GM21825 (cell line): ENCODE measurements around the gene RUFY4.
A peak's percentile ranks its signal among the peaks of the same experiment; 100 is the strongest.

Experiments
- ATAC-seq: cut with Tn5 transposase; IDR thresholded peaks from one replicate; pipeline ENCODE4 v1.9.1; 2021; ENCODE audit warnings: mild to moderate bottlenecking, moderate library complexity; ENCODE audit not compliant: unreplicated experiment

RUFY4 gene

DNA sequence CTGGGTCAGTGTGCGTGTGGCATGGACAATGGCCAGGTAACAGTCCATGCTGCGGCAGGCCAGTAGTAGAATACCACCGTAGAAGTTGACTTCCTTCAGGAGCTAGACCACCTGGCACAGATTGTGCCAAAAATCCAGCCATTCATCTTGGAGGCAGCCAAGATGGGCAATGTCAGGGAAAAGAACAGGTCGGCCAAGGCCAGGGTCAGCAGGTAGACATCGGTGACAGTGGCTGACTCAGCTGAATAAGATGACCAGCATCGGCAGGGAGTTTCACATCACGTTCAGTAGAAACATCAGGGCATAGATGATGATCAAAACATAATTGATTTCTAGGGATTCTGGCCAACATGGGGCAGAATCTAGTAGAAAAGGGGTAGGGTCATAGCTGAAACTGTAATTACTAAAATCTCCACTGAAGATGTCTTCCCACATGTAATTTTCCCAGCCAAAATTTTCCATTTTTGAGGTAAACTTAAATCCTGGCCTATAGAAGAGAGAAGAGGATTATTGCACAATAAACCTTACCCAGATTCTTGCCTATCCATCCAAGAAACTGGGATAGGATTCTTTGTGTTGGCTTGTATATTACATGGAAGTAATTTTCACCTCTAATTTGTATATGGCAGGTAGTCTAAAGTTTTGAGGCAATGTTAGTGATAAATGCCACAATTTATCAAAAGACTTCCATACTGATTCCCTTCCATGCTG is 7.9 kb upstream of the RUFY4 start:
- ATAC-seq = no peak

DNA sequence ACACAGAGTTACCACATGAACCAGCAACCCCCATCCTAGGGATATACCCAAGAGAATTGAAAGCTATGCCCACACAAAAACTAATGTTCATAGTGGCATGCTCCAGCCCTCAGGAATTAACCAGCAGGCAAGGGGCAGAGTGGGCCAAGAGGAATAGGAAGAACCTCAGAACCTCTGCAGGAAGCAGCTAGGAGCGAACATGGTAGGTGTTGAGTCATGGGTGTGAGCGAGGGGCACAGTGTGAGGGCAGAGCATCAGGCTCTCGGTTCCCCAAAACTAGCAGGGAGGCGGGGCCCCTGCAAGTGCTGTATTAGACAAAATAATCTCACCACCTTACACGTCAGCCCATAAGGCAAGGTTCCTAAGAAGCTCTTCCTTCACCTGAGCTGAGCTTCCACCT is 5.6 kb upstream of the RUFY4 start:
- peak; percentile 68 for ATAC-seq

DNA sequence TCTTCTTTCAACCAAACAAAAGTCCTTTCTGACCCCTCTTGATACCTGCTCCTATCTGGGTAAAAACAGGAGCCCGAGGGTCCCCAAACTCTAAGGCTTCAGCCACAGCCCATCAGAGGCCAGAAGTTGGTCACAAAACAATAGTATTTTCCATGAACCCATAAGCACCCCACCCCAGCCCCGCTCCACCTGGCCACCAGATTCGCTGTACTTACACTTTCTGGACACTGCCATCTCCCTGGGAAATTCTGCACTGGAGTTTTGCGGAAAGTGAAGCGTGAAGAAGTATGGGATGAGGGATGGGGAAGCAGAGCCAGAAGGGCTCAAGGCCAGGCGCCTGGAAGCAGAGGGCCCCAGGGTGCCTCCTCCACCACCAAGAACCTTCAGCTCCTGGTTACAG is 5.2 kb upstream of the RUFY4 start:
- ATAC-seq = no peak

DNA sequence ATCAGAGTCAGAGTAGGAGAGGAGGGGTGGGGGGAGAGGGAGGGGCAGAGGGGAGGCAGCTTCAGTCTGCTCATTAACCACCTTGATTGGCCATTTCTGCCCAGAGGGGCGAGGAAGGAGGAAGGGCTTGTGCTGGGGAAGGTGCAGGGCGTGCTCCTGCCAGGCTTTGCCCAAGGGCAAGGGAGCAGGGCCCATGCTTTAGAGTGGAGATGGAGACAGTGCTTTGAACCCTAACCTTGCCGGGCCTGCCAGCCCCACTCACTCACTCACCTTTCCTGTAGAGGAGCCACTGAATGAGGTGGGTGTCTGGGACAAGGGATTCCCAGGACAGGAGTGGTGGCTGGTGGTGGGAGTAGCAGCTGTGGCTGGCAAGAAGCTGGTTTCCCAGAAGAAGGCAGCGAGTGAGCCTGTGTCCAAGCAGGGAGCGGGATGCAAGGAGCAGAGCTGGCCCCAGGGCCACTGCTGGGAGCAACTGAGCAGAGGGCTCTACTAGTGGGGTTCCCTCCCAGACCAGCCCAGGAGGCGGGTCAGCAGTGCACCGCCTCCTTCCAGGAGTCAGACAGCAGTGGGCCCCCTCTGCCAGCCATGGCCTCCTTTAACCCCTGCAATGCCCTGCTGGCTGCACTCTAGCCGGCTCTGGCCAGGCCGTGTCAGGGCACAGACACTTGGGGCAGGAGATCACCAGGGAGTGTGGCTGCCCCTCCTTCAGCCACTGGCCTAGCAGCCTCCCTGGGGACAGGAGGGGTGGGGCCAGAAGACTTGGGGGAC is 3.6 kb upstream of the RUFY4 start:
- no peak for ATAC-seq

DNA sequence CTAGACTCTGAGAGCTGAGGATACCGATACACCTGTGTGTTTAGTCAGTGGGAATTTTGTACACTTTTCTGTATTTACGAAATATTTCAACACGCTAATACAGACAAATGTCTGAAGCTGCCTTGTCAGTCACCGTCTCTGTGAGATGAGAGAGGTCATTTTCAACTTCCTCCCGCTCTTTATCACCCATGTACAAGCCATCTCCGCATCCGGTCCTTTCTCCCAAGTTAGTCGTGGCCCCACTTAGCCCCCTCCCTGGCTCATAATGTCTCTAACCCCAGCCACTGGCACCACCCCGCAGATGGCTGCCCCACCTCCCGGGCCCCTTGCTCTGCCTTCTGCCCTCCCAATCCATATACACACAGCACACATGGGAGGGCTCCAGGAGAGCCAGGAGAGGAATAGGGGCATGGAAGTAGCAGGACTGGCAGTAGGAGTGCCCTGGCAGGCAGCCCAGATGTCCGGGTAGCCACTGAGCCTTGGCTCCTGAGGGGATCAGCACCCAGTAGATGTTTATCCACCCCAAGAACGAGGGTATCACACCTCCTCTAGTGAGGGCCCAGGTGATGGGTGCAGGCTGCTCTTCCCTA is 2.0 kb upstream of the RUFY4 start:
- ATAC-seq = no peak

DNA sequence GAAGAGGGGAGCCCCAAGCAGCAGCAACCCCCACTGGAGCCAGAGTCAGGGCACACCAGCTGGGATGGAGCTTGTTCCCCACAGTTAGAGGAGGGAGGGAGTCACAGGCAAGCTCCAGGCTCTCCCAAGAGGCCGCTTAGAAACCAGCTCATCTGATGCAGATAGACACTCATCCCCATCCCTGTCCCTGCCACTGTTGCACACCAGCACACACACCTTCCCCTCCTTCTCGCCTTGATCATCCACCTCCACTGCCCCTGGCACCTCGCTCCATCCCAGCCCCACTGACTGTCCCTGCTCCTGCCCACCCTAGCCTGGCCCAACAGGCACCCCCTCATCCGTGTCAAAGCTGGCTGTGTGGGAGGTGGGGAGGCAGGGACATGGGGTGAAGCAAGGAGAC is 1.5 kb upstream of the RUFY4 start:
- ATAC-seq = no peak

DNA sequence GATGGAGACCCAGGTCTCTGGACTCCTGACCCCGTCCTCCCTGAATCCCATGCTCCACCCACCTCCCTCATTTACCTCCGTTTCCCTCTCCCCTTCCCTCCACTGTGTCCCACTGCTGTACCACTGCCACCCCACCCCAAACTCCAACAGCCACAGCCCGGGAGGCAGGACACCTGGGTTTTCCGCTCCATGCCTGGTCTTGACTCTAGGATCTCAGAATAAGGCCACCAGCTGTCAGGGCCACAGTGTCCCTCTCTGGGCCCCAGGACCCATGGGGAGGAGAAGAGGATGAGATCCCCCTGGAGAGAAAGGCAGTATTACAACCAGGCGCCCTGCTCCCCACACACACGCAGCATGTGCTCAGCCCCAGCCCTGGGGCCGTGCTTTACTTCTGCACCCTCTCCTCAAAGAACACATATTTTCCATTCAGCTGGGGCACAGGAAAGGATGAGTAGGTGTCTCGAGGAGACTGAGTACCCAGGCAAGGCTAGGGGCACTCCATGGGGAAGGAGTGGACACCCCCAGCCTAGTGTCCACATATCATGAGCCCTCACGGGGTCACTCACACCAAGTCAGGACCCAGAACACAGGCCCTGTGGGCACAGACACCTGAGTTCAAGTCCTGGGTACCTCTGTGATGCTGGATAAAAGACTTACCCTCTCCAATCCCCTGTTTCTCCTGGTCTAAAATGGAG is 700 bp downstream of the RUFY4 start:
- ATAC-seq = no peak

DNA sequence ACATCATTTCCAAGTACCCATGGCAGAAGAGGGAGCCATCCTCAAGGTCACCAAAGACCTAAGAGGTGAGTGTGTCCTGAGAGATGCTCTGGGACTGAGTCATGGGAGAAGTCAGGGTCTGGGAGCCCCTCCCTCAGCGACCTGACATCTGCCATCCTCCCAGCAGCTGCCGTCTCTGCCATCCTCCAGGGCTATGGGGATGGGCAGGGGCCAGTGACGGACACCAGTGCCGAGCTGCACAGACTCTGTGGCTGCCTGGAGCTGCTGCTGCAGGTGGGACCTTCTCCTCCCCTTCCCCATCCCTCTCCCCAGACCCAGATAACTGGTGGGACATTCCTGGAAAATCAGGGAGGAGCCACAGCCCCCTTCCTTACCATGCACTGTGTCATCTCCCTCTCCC is 1.5 kb downstream of the RUFY4 start:
- no peak for ATAC-seq

DNA sequence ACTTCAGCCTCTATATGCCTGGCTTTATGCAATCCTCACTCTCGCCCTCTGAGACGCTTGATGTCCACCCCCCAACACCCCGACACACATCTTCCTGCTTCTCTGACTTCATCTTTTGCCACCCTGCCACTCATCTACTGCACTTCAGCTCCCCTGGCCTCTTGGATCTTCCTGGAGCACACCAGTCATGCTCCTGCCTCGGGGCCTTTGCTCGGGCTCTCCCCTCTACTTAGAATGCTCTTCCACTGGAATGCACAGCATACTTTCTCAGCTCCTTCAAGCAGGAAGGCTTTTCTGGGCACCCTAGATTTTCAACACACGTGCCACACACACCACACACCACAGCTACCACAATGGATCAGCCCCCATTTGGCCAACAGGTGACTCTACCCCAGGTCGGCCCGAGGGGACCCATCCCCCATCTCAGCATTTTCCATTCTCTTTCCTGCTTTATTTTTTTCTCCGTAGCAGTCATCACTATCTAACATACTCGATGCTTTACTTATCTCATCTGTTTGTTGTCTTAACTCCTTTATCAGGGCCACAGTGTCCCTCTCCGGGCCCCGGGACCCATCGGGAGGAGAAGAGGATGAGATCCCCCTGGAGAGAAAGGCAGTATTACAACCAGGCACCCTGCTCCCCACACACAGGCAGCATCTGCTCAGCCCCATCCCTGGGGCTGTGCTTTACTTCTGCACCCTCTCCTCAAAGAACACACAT is 2.3 kb downstream of the RUFY4 start:
- ATAC-seq = no peak

DNA sequence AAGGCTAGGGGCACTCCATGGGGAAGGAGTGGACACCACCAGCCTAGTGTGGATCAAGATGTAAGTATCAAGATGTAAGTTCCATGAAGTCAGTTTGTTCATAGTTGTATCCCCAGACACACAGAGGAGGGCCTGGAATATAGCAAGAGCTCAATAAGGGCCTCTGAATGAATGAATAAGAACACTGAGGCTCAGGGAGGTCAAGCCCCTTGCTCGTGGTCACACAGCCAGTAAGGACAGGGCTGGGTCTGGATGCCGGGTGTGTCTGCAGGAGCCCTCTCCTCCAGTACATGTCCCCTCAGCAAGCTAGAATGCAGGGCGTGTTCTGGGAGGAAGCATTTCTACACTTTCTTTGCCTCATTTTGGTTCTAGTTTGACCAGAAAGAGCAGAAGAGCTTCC is 2.9 kb downstream of the RUFY4 start:
- ATAC-seq = no peak

DNA sequence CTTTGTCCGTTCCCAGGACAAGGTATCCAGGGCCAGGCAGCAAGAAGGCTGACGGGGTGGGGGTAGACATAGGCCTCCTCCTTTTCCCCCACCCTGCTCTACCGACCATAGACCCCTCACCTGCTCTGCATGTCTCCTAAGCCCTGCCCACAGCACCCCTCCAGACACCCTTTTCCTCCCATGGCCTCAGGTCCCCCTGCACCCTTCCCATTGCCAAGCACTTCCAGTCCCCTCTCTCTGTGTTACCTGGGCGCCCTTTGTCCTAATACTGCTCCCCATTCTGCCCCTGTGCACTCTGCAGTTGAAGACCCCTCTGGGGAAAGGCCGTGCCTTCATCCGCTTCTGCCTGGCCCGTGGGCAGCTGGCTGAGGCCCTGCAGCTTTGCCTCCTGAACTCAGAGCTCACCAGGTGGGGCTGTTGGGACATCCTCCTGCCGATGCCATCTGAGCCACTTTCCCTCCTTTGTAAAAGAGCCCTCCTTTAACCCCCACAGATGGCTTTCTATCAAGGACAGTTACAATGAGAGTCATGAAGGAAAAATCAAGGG is 3.5 kb downstream of the RUFY4 start:
- no peak for ATAC-seq

DNA sequence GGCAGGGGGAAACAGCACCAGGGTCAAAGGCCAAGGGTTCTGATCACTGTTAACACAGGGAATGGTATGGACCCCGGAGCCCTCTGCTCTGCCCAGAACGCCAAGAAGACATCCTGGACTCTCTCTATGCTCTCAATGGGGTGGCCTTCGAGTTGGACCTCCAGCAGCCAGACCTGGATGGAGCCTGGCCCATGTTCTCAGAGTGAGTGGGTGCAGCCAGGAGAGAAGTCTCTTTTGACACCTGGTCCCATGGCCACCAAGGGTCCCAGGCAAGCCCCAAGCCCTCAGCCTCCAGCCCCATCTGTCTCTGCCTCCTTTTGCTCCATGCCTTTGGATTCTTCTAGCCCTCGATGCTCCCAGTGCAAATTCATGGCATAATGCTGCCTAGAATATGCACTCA is 4.1 kb downstream of the RUFY4 start:
- ATAC-seq = no peak

DNA sequence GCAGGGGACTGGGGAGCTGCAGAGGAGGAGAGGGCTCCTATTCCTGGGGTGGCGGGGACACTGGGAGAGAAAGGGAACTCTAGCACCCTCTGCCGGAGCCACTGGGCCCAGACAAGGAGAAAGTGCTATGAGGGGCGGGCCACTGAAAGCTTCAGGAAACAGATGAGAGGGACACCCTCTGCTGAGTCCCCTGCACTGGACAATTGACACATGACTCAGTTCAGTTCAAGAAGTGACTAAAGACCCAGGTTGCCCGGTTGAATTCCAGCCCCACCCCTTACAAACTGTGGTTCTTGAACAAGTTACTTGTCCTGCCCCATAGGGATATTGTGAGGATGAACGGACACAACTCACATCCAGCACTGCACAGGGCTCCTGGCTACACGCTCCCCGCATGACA is 5.0 kb downstream of the RUFY4 start:
- no peak for ATAC-seq

DNA sequence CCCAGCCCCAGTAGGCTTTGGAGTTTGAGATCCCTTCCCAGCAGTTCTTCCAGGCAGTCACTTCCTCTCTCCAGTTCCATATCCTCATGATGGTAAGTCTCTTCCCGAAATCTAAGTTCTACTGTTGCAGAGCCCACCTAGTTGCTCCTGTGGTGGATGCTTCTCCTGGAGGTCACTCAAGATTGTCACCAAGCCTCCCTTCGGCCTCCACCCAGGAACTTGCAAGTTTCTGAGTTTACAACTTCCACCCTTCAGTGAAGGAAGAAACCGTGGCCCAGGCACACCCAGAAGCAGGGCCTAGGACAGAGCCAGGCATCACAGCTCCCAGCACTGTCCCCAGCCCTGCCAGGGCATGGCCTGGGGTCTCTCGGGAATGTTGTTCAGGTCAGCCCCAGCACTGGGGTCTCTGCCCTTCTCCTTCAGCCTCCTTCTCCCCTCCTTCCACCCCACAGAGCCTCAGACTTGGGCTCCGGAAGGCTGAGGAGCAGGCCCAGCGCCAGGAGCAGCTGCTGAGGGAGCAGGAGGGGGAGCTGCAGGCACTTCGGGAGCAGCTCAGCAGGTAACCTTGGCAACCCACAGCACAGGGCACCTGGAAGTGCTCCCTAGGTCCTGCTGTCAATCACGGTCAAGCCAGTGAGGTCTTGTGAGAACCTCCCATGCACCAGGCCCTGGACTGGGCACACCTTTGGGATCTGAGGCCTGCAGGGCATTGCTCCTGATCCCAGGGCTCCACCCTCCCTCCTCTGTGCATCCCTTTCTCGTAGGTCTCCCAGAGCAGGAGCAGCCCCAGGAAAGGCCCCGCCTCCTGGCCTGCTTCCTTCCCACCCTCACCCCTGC is 7.1 kb downstream of the RUFY4 start:
- no peak for ATAC-seq

DNA sequence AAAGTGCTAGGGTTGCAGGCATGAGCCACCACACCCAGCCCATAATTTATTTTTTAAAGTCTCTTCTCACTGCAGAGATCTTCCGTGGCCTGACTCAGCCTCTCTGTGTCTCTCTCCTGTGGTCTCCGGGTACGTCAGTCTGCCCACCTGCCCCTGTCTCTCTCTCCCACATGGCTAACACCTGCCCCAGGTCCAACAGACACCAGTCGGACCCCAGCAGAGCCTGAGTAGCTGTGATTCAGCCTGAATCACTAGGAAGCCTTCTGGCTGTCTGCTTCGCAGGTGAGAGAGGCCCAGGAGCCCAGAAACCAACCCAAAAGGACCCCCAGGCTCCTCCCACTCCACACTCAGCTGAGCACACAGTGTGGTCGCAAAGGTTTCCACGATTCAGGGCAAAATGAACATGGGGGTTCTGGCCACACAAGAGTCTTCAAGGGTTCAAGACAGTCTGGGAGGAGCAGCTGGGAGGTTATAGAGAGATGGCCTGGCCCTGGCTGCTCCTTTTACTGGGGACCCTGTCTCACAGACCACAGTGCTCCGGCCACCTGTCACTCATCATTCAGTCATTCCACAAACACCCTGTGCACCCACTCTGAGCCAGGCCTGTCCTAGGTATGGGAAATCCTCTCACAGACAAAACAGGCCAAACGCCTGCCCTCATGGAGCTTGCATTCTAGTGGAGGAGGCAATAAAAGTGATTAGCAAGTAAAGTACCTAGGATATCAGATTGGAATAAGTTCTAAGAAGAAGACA is 8.6 kb downstream of the RUFY4 start:
- no peak for ATAC-seq

DNA sequence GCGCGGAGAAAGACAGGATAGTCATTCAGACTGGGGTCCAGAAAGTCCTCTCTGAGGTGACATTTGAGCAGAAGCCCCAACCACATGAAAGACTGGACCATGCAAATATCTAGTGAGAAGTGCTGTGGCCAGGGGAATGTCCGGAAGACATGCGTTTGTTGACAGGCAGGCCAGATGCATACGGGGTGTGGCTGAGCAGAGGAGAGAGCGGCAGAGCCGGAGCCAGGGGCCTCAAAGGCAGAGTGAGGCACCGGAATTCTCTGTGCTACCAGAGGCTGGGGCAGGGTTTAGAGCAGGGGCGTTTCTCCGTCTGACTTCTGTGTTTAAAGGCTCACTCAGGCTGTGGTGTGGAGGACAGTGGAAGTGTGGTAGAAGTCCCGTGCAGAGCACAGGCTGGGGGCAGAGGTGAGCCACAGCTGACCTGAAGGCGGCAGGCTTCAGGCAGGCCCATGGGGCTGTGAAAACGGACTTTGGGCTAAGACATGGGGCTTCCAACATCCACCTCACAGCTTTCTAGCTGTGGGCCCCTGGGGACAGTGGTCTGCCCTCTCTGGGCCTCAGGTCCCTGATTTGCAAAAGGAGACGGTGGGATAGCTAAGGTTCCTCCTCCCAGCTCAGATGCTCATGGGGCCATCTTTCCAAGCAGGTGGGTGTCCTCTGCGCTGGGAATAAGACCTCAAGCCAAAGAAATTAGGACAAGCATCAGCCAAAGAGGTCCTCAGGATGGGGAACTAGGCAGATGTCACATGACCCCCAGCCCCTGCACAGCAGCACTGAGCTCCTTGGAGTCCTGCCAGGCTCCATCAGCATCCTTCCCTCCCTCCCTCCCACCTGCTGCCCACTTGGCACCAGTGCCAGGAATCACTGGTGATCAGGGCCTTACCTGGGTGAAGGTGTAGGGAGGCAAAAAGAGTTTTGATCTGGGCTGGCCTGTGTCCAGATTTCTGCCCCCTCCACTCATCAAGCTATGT is 11.2 kb downstream of the RUFY4 start:
- ATAC-seq = no peak

DNA sequence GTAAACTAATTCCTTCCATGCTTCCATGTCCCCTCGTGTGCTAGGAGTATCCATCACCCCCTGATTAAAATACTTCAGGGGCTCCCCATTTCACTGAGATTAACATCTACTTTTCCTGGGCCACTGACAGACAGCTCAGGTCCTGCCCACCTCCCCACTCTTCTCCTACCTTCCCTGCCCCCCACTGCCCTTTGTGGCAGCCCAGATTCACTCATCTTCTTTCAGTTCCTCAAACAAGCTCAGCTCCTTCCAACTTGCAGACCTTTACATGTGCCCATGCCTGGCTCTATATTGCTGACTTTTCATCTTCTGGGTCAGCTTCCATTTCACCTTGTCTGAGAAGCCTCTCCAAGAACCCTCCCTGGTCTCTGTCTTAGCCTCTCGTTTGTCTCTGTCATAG is 12.0 kb downstream of the RUFY4 start:
- ATAC-seq = peak; percentile 95

DNA sequence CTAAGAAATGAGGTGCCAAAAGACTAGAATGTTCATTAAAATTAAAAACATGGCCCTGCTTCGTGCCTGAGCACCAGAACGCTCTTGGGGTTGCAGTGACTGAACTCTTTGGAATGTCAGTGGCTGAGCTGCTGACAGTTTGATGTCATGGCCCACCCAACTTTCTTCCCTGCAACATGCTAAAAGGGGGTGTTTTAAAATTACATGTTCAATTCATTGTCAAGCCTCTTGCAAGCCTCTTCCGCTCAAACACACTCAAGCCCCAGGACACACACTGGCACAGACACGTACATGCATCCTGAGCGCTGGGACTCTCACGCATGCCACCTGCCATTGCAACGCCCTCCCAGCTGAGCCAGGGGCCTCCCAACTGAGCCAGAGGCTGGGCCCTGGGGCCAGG is 12.6 kb downstream of the RUFY4 start:
- no peak for ATAC-seq
